Measurements from ENCODE around the gene SHC1. TPM values are rescaled to one million over a fixed set of nuclear protein-coding genes. Genes with fewer than 3 reads are reported as not detected.

SHC1 gene
- total RNA-seq, 6 experiments from 2014 or later: 44.6 to 108 (median 75.3) TPM

GRCh38 chr1:154958036-154958435, 12.5 kb downstream of the SHC1 start:
- Histone ChIP-seq H3K36me3 (peaks cover 0 to 12% (median 3%) of the 10 kb centered on the region in 4 donors), H3K4me3 (no peak overlapping the region), H3K4me1 (peaks cover 0 to 43% (median 4%) of the 10 kb centered on the region in 4 donors), H3K27ac (no peak overlapping the region), H3K9me3 (no peaks in the 10 kb centered on the region), H3K27me3 (no peaks in the 10 kb centered on the region)
- DNase-seq (no peak), ATAC-seq (no peak)
- intact Hi-C loops (cut with DNase I): loop anchor here in 1 of 2 donors (10.0 kb wide), 1 partner anchor 97 kb away; the partner anchor contains the start of gene ADAM15
- TF ChIP-seq CTCF (IDR thresholded peaks at IDR 0.05): no peak
- TF ChIP-seq POLR2A (IDR thresholded peaks at IDR 0.05): no peak
- 89% methylated on average over 2 of the region's 2 CpGs for WGBS (ENCODE audit: insufficient coverage, low coverage, low lambda C conversion rate, missing lambda C conversion rate)

- intact Hi-C loops (cut with DNase I): loop anchor here in 1 of 2 donors (10.0 kb wide), 1 partner anchor 98 kb away; the partner anchor contains the start of gene ADAM15
- Histone ChIP-seq H3K4me1 (peaks cover 0 to 35% (median 4%) of the 10 kb centered on the region in 4 donors), H3K36me3 (peaks cover 0 to 12% (median 2%) of the 10 kb centered on the region in 4 donors), H3K9me3 (no peaks in the 10 kb centered on the region), H3K4me3 (no peak overlapping the region), H3K27ac (peak overlapping the region in 1 of 3 donors; percentile 74), H3K27me3 (no peaks in the 10 kb centered on the region)
- 72% methylated on average over 7 of the region's 9 CpGs for WGBS (ENCODE audit: insufficient coverage, low coverage, low lambda C conversion rate, missing lambda C conversion rate)
- TF ChIP-seq POLR2A (IDR thresholded peaks at IDR 0.05): no peak
- no peak for TF ChIP-seq CTCF (IDR thresholded peaks at IDR 0.05)
- DNase-seq (peak in 1 of 3 donors; percentile 42), ATAC-seq (no peak)
Observed at GRCh38 chr1:154957091-154957657, 13.4 kb downstream of the SHC1 start.

GRCh38 chr1:154956544-154956941, 14.0 kb downstream of the SHC1 start:
- peak overlapping the region in 2 of 3 donors; percentile 53 to 74 for H3K27ac ChIP-seq
- peaks cover 0 to 35% (median 4%) of the 10 kb centered on the region in 4 donors for H3K4me1 ChIP-seq
- ATAC-seq: no peak
- H3K27me3 ChIP-seq: no peaks in the 10 kb centered on the region
- no peak for TF ChIP-seq CTCF (IDR thresholded peaks at IDR 0.05)
- no peak for TF ChIP-seq POLR2A (IDR thresholded peaks at IDR 0.05)
- intact Hi-C loops (cut with DNase I): loop anchor here in 1 of 2 donors (10.0 kb wide), 1 partner anchor 98 kb away; the partner anchor contains the start of gene ADAM15
- WGBS (ENCODE audit: insufficient coverage, low coverage, low lambda C conversion rate, missing lambda C conversion rate): 14% methylated on average over 4 of the region's 6 CpGs
- H3K36me3 ChIP-seq: peaks cover 0 to 12% (median 2%) of the 10 kb centered on the region in 4 donors
- no peaks in the 10 kb centered on the region for H3K9me3 ChIP-seq
- peak in 1 of 3 donors; percentile 59 for DNase-seq
- peak overlapping the region; percentile 35 to 66 (median 54) for H3K4me3 ChIP-seq

- H3K4me1 ChIP-seq: peaks cover 0 to 32% (median 4%) of the 10 kb centered on the region in 4 donors
- TF ChIP-seq POLR2A (IDR thresholded peaks at IDR 0.05): peak; percentile 15
- peak in 2 of 4 donors; percentile 11 to 30 for TF ChIP-seq CTCF (IDR thresholded peaks at IDR 0.05)
- 0% methylated on average over 18 of the region's 18 CpGs for WGBS (ENCODE audit: insufficient coverage, low coverage, low lambda C conversion rate, missing lambda C conversion rate)
- intact Hi-C loops (cut with DNase I): loop anchor here in 1 of 2 donors (10.0 kb wide), 1 partner anchor 99 kb away; the partner anchor contains the start of gene ADAM15
- no peaks in the 10 kb centered on the region for H3K9me3 ChIP-seq
- no peaks in the 10 kb centered on the region for H3K27me3 ChIP-seq
- DNase-seq (peak; percentile 58 to 85 (median 59)), ATAC-seq (peak; percentile 84 to 92 (median 86))
- H3K27ac ChIP-seq: peak within 1 kb of the TSS; percentile 35 to 74 (median 60)
- H3K36me3 ChIP-seq: peaks cover 0 to 12% (median 2%) of the 10 kb centered on the region in 4 donors
- H3K4me3 ChIP-seq: peak within 1 kb of the TSS; percentile 35 to 66 (median 54)
Observed at GRCh38 chr1:154955718-154956543, 14.6 kb downstream of the SHC1 start, which contains the start of gene PBXIP1. Gene PBXIP1 (minus strand): TSS chr1:154956099. CDS start chr1:154953721, 2,378 bp downstream.

Data from right lobe of liver (tissue), 6 donors.